Spleen (tissue), 11 donors: ENCODE measurements around the gene WNT11. TPM values are rescaled to one million over a fixed set of nuclear protein-coding genes. Genes with fewer than 3 reads are reported as not detected.
A peak's percentile ranks its signal among the peaks of the same experiment; 100 is the strongest.

Experiments
- DNase-seq: peaks from one replicate; pipeline ENCODE4 v3.0.0-alpha.2; 2020
- H3K27ac ChIP-seq, 8 donors: fragments of 200-600 bp; sonication (generic) in 7 of 8; 1 replicate in 4 of 8; 2 replicates in 4 of 8; pipeline versions ENCODE4 v1.5.0 to v1.8.0; 2016 to 2021; ENCODE audit warnings: inconsistent platforms in 4 of 8, mild to moderate bottlenecking in 4 of 8, moderate library complexity in 1 of 8
- H3K27me3 ChIP-seq, 7 donors: fragments of 200-600 bp; sonication (generic) in 6 of 7; replicated peaks in 1 of 7; 1 replicate in 4 of 7; 2 replicates in 3 of 7; pipeline versions ENCODE4 v1.5.0 to v1.8.0; 2016 to 2021; ENCODE audit warnings: inconsistent platforms in 3 of 7, mild to moderate bottlenecking in 1 of 7
- H3K36me3 ChIP-seq, 6 donors: fragments of 200-600 bp; sonication (generic) in 5 of 6; 1 replicate in 4 of 6; 2 replicates in 2 of 6; pipeline versions ENCODE4 v1.5.0 to v1.8.0; 2016 to 2021; ENCODE audit warnings: inconsistent platforms in 2 of 6
- H3K4me1 ChIP-seq, 6 donors: fragments of 200-600 bp; sonication (generic) in 5 of 6; 1 replicate in 3 of 6; 2 replicates in 3 of 6; pipeline versions ENCODE4 v1.5.0 to v1.8.0; 2016 to 2021; ENCODE audit warnings: inconsistent platforms in 3 of 6
- H3K4me3 ChIP-seq, 8 donors: fragments of 200-600 bp; sonication (generic) in 7 of 8; 1 replicate in 4 of 8; 2 replicates in 4 of 8; pipeline versions ENCODE4 v1.5.0 to v1.8.0; 2016 to 2021; ENCODE audit warnings: inconsistent platforms in 4 of 8, mild to moderate bottlenecking in 4 of 8, moderate library complexity in 2 of 8
- H3K9me3 ChIP-seq, 8 donors: fragments of 200-600 bp; sonication (generic) in 7 of 8; 1 replicate in 4 of 8; 2 replicates in 4 of 8; pipeline versions ENCODE4 v1.5.0 to v1.8.0; 2016 to 2021; ENCODE audit warnings: inconsistent platforms in 4 of 8
- CTCF ChIP-seq, 11 experiments: fragments of 200-600 bp in 7 of 11; fragments of 450-650 bp in 4 of 11; sonication (generic) in 4 of 11; IDR thresholded peaks in 8 of 11; conservative IDR thresholded peaks in 3 of 11; 1 replicate in 7 of 11; 2 replicates in 4 of 11; pipeline versions ENCODE4 v1.4.0 to v1.8.0; 2016 to 2021; ENCODE audit warnings: antibody characterized with exemption in 11 of 11, inconsistent platforms in 4 of 11, mild to moderate bottlenecking in 1 of 11
- POLR2A ChIP-seq, 3 donors: fragments of 450-650 bp; IDR thresholded peaks; one replicate each; pipeline ENCODE4 v1.5.1; 2017; ENCODE audit warnings: antibody characterized with exemption in 3 of 3, mild to moderate bottlenecking in 1 of 3
- POLR2AphosphoS5 ChIP-seq, 3 donors: sonication (generic); formaldehyde crosslinking; IDR thresholded peaks; one replicate each; pipeline ENCODE4 v1.5.1; 2017; ENCODE audit warnings: antibody characterized with exemption in 3 of 3
- WGBS, 5 donors: extraction: QIAGEN DNeasy Blood & Tissue Kit in 3 of 5; methylation state at CpG; one replicate each; pipeline versions ENCODE4 v1.1.5 to v1.1.7; 2013 to 2018; 5-methylcytosine and 5-hydroxymethylcytosine counted together
- intact Hi-C: fragments of 100-400 bp; cut with DNase I; formaldehyde crosslinking; loops from one replicate; pipeline ENCODE4 v1.15.0; 2023; ENCODE audit warnings: low total_unique reads
- polyA plus RNA-seq, 3 donors: library from polyadenylated mRNA; stranded (reverse); fragments of 200-250 nt; gene quantifications; one replicate each; pipeline ENCODE4 v1.2.1, GENCODE V29; 2013
- total RNA-seq, 7 donors: library from RNA; depleted of rRNA in 3 of 7; stranded (reverse); fragments of >200 nt in 3 of 7; fragmentation: NEBNext Ultra II Directional in 4 of 7; extraction: Animal tissue kit (Norgen Biotek cat#: 25700) in 4 of 7; gene quantifications; one replicate each; pipeline versions ENCODE4 v1.1.0 to v1.2.1, GENCODE V29; 2016 to 2021
- donor health status: healthy with polysubstance abuse.
- donor health status: DM: no; HTN: no; CAD: no; lungs with moderate emphysema.
- donor health status: DM: no; HTN: no; CAD: no.
- donor health status: Bipolar disorder and iron deficiency.
- donor health status: healthy.
- donor health status: DM: no; HTN: no; CAD: no.
- donor health status: DM: yes; HTN: yes; CAD: no.

WNT11 gene
- total and polyA plus RNA-seq, 10 donors, result 0.09 to 4.2 (median 1.6) TPM

GRCh38 chr11:76228875-76229149 is 22.5 kb upstream of the WNT11 start:
- H3K4me3 ChIP-seq, result no peak overlapping the region
- DNase-seq, result no peak
- intact Hi-C loops, result loop anchor here (10.0 kb wide), 1 partner anchor 456 kb away; no protein-coding TSS in a partner anchor

GRCh38 chr11:76228071-76228874 is 22.0 kb upstream of the WNT11 start:
- 78 to 89% (median 85%) methylated on average over 13 to 15 of the region's 15 CpGs for WGBS, 5 donors
- H3K27ac ChIP-seq, result peak overlapping the region in 2 of 8 donors; percentile 6 to 65
- H3K4me1 ChIP-seq, result peaks cover 0 to 18% (median 8%) of the 10 kb centered on the region in 6 donors
- H3K9me3 ChIP-seq, result no peaks in the 10 kb centered on the region
- TF ChIP-seq POLR2AphosphoS5 (IDR thresholded peaks at IDR 0.05), result no peak
- TF ChIP-seq CTCF (IDR thresholded peaks at IDR 0.05 in 8 of 11, conservative IDR thresholded peaks at IDR 0.05 in 3 of 11), result no peak
- TF ChIP-seq POLR2A (IDR thresholded peaks at IDR 0.05), result no peak
- DNase-seq, result no peak
- intact Hi-C loops, result loop anchor here (10.0 kb wide), 1 partner anchor 457 kb away; no protein-coding TSS in a partner anchor
- no peaks in the 10 kb centered on the region for H3K36me3 ChIP-seq
- no peak overlapping the region for H3K4me3 ChIP-seq
- H3K27me3 ChIP-seq, result no peaks in the 10 kb centered on the region

More at GRCh38 chr11:76228875-76229149, 22.5 kb upstream of the WNT11 start:
- Histone ChIP-seq H3K36me3 (no peaks in the 10 kb centered on the region), H3K27ac (no peak overlapping the region), H3K27me3 (no peaks in the 10 kb centered on the region), H3K9me3 (no peaks in the 10 kb centered on the region), H3K4me1 (peaks cover 0 to 24% (median 10%) of the 10 kb centered on the region in 6 donors)
- TF ChIP-seq POLR2AphosphoS5 (IDR thresholded peaks at IDR 0.05) (no peak), POLR2A (IDR thresholded peaks at IDR 0.05) (no peak), CTCF (IDR thresholded peaks at IDR 0.05 in 8 of 11, conservative IDR thresholded peaks at IDR 0.05 in 3 of 11) (no peak)
- WGBS, 5 donors, result 91 to 95% (median 92%) methylated on average over 5 of the region's 5 CpGs

GRCh38 chr11:76226626-76227025 is 20.3 kb upstream of the WNT11 start:
- WGBS, 5 donors, result 67 to 93% (median 78%) methylated on average over 3 of the region's 3 CpGs
- Histone ChIP-seq H3K9me3 (no peaks in the 10 kb centered on the region), H3K27me3 (no peaks in the 10 kb centered on the region), H3K27ac (no peak overlapping the region), H3K4me3 (no peak overlapping the region), H3K36me3 (no peaks in the 10 kb centered on the region), H3K4me1 (peaks cover 0 to 8% (median 1%) of the 10 kb centered on the region in 6 donors)
- no peak for DNase-seq
- intact Hi-C loops, result loop anchor here (10.0 kb wide), 1 partner anchor 458 kb away; no protein-coding TSS in a partner anchor
- TF ChIP-seq POLR2A (IDR thresholded peaks at IDR 0.05), result no peak
- TF ChIP-seq POLR2AphosphoS5 (IDR thresholded peaks at IDR 0.05), result no peak
- TF ChIP-seq CTCF (IDR thresholded peaks at IDR 0.05 in 8 of 11, conservative IDR thresholded peaks at IDR 0.05 in 3 of 11), result no peak

- no peak for DNase-seq
- Histone ChIP-seq H3K27me3 (no peaks in the 10 kb centered on the region), H3K9me3 (no peaks in the 10 kb centered on the region), H3K36me3 (no peaks in the 10 kb centered on the region), H3K4me1 (peaks cover 0 to 6% (median 0%) of the 10 kb centered on the region in 6 donors), H3K4me3 (no peak overlapping the region), H3K27ac (no peak overlapping the region)
- intact Hi-C loops, result loop anchor here (10.0 kb wide), 1 partner anchor 460 kb away; no protein-coding TSS in a partner anchor
- 91 to 96% (median 93%) methylated on average over 17 of the region's 17 CpGs for WGBS, 5 donors
- no peak for TF ChIP-seq POLR2A (IDR thresholded peaks at IDR 0.05)
- TF ChIP-seq POLR2AphosphoS5 (IDR thresholded peaks at IDR 0.05), result no peak
- TF ChIP-seq CTCF (IDR thresholded peaks at IDR 0.05 in 8 of 11, conservative IDR thresholded peaks at IDR 0.05 in 3 of 11), result no peak
Observed at GRCh38 chr11:76225122-76225611, 18.9 kb upstream of the WNT11 start.
